VCaP (cell line): ENCODE results near the gene LHX5.

Experiments
- H3K27ac ChIP-seq: fragments of 450-650 bp; 2 replicates; pipeline ENCODE4 v1.5.1; 2017
- TF ChIP-seq, protein P1 (sequence below): fragments of 450-650 bp; conservative IDR thresholded peaks from 2 replicates; pipeline ENCODE4 v1.5.1; 2017; ENCODE audit warnings: mild to moderate bottlenecking, moderate library complexity

Gene LHX5

GRCh38 chr12:113477171-113477841, 5.6 kb upstream of the LHX5 start:
- H3K27ac ChIP-seq, result no peak overlapping the region
- TF ChIP-seq, protein P1, sequence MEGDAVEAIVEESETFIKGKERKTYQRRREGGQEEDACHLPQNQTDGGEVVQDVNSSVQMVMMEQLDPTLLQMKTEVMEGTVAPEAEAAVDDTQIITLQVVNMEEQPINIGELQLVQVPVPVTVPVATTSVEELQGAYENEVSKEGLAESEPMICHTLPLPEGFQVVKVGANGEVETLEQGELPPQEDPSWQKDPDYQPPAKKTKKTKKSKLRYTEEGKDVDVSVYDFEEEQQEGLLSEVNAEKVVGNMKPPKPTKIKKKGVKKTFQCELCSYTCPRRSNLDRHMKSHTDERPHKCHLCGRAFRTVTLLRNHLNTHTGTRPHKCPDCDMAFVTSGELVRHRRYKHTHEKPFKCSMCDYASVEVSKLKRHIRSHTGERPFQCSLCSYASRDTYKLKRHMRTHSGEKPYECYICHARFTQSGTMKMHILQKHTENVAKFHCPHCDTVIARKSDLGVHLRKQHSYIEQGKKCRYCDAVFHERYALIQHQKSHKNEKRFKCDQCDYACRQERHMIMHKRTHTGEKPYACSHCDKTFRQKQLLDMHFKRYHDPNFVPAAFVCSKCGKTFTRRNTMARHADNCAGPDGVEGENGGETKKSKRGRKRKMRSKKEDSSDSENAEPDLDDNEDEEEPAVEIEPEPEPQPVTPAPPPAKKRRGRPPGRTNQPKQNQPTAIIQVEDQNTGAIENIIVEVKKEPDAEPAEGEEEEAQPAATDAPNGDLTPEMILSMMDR, result no peak

DNA sequence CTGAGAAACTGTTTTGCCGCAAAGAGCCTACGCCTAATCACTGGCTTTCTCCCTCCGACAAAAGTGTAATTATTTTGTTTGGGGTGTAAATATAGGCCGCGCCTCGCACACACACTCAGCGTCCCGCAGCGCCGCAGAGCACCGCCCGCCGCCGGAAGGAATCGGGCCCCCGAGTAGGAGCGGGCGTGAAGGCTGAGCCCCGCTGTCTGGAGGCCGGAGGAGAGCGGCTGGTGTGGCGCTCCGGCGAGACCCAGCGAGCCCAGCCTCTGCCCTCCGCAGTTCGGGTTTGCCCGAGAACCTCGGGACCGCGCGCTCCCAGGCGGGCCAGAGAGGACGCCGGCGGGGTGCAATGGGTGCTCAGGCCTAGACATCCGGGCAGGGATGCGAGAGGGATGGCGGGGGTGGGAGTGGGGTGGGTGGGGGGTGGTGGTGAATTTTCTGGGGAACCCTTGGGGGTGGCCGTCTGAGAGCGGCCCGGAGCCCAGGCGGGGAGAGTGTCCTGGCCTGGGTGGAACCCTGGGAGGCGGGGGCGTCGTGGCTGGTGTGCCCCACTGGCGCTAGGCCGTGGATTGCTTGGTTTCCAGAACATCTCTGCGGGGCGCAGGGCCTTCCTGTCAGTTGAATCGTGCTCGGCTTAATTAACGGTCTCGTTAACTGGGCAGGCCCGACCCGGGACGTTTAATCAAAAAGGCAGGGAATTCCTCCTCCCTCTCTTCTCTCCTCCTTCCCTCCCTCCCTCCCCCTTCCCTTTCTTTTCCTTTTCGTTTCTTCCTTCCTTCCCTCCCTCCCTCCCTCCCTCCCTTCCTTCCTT, 4.7 kb upstream of the LHX5 start:
- TF ChIP-seq, protein P1, result no peak
- no peak overlapping the region for H3K27ac ChIP-seq

GRCh38 chr12:113475451-113476175, 3.9 kb upstream of the LHX5 start:
- TF ChIP-seq, protein P1, result no peak
- no peak overlapping the region for H3K27ac ChIP-seq

DNA sequence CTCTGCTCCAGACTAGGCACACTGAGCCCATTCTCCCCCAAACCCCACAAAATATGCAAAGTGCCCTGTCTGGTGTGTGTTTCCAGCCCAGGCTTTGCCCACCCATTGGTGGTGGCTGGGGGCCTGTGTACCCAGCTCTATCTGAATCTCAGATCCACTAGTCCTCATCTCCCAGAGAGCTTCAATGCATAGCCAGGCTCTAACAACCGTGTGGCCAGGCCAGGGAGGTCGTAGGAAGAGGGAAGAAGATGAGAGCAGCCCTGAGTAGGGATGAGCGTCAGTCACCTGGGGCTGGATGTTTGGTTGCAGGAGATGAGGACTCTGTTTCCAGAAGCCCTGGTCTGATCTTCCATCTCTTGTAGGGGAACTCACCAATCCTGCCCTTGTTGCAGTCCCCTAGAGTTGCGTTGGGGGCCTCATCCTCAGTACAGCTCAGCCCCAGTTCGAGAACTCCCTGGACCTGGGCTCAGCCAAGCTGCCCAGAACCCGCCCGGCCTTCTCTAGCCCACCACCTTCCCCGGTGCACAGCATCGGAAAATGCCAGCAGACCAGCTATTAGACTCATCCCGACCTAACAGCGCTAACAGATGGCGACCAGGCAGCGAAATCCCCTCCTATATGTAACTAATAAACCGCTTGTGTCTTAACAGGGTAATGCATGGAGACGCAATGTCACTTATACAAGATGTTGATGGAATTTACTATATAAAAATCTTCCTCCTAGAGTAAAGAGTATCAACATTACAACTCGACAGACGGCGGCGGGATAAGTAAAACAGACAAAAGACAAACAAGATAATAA, 3.2 kb upstream of the LHX5 start:
- TF ChIP-seq, protein P1, result no peak
- H3K27ac ChIP-seq, result no peak overlapping the region

- H3K27ac ChIP-seq, result no peak overlapping the region
- TF ChIP-seq, protein P1, result no peak
These were observed 2.3 kb upstream of the LHX5 start for GRCh38 chr12:113473942-113474341.

DNA sequence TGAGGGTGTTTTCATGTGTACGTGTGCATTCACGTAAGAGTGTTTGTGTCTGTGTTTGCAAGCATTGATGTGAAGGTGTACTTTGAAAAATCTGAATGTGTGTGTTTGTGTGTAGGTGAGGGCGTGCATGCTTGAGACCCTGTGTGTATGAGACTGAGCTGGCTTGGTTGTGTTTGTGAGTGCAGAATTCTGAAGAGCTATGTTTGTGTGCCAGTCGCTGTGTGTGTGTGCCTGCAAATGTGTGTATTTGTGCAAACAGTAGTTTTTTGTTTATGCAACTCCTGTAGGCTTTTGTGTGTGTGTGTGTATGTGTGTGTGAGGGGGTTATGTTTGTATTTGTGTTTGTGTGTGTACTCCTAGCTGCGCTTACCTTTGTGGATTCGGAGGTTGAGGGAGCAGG, 1.7 kb upstream of the LHX5 start:
- H3K27ac ChIP-seq, result no peak overlapping the region
- TF ChIP-seq, protein P1, result no peak
